Superior temporal gyrus (tissue), 1 donor: ENCODE data around the gene TRAPPC6A.

Experiments
- DNase-seq: peaks from one replicate; pipeline ENCODE4 v3.0.0-alpha.2; 2016; ENCODE audit errors: extremely low spot score

TRAPPC6A gene

DNA sequence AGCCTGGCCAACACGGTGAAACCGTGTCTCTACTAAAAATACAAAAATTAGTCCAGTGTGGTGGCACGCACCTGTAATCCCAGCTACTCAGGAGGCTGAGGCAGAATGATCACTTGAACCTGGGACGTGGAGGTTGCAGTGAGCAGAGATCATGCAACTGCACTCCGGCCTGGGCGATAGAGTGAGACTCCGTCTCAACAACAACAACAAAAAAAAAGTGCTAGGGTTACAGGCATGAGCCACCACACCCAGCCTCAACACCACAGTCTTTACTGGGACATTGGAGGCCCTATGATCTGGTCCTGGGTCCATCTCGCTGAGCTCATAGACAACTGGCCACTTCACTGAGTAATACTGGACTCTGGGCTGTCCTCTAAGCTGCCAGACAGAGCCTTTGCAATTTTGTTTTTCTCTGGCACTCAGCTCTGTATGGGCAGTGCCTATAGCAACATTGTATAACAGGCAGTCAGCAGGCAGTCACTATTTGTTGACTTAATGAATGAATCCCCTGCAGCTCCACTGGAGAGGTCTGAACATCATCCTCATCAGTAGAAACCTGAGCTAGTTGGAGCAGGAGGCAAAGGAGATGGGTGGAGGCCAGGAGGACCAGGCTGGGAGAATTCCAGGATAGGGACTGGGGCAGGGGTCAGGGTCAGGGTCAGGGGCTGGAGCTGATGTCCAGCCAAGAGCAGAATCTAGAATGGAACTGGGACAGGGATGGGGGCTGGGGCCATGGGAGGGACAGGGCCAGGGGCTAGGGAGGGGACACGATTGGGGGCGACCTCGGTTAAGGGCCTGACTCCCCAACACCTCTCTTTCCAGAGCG, 8.7 kb upstream of the TRAPPC6A start:
- no peak for DNase-seq

- DNase-seq: no peak
Observed at GRCh38 chr19:45184115-45184514, 6.1 kb upstream of the TRAPPC6A start.

DNA sequence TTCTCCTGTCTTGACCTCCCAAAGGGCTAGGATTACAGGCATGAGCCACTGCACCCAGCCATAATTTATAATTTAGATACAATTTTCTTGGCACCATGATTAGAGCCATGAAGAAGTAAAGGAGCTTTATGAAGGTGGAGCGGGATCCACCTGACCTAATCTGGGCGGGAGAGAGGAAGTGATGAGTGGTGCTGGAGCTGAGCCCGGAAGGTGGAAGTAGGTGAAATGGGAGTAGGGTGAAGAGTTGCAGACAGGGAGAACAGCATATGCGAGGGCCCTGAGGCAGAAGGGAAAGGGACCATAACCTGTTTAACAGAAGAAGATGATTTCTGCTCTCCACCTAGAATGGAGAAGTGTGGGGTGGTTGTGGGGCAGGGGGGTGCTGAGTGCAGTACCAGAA, 4.7 kb upstream of the TRAPPC6A start:
- no peak for DNase-seq

DNA sequence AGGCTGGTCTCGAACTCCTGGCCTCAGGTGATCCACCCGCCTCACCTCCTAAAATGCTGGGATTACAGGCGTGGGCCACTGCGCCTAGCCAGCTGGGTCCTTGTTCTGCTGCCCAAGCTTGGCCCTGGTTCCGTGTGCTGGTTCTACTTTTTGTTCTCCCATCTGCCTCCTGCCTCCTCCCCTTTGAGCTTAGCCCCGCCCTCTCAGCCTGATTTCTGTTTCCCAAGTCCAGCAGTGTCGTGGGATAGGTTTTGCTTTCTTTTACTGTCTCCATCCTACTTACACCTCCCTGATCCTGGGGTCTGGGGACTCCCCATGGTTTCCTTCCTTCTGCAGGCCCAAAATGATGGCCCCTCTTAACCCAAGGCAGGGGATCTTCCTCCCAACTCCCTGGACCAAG, 2.9 kb upstream of the TRAPPC6A start:
- DNase-seq: no peak

DNA sequence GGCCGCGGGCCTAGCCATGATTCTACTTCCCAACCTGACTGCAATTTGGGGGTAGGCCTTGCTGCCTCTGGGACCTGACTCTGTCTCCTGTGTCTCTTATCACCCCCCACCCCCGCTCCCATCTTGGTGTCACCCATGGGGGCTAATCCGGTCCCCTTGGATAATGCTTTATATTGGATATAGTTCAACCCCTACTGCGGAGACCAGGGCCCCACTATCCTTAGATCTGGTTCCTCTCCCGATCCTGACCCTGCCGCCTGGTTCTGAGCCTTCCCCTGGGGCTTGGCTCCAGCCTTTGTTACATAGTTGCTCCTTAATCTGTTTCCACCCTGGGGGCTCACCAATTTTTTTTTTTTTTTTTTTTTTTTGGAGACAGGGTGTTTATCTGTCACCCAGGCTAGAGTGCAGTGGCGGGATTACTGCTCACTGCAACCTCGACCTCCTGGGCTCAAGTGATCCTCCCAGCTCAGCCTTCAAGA, 1.9 kb upstream of the TRAPPC6A start:
- no peak for DNase-seq

- no peak for DNase-seq
Observed at GRCh38 chr19:45179072-45179891, 1.2 kb upstream of the TRAPPC6A start.

DNA sequence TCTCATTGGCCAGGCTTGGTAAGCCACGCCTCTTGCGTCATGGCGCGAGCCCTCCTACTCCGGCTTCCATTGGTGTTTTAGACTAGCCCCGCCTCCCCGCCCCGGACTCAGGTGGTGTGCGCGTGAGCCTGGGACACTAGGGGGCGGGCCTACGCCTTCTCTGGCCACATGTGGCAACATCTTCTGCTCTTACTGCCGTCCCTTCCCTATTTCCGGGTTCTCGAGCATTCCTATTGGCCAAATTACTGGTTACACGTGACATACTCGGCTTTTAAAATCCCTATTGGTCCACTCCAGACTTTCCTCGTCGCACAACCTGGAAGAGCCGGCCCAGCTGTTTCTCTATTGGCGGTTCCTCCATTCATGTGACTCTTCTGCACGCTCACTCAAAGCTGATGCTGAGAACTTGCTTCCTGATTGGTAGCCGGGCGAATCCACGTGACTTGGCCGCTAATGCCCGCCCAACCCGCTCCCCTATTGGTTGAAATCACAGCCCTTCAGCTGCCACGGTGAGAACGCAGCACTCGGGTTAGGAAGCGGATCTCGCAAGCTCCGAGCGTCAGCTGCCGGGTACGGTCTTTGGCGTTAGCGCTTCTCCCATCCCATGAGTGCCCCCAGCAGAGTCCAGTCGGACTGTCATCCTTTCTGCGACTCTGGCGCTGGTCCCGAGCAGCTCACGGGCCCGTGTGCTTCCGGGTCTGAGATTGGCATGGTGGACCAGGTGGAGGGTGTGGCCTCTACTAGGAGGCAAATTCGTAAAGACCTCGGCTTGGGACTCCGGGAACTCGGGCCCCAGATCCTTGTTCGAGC, 430 bp upstream of the TRAPPC6A start, which contains the start of gene BLOC1S3:
Gene BLOC1S3 (plus strand): TSS at position 523 of the 810 bp plus-strand sequence. CDS start 513 bp downstream, outside the sequence.
- peak; percentile 100 for DNase-seq

- no peak for DNase-seq
Observed at GRCh38 chr19:45175515-45176345, 2.3 kb downstream of the TRAPPC6A start.

GRCh38 chr19:45173816-45174215, 4.2 kb downstream of the TRAPPC6A start:
- DNase-seq: no peak

- DNase-seq: no peak
Observed at GRCh38 chr19:45172611-45173208, 5.3 kb downstream of the TRAPPC6A start.

DNA sequence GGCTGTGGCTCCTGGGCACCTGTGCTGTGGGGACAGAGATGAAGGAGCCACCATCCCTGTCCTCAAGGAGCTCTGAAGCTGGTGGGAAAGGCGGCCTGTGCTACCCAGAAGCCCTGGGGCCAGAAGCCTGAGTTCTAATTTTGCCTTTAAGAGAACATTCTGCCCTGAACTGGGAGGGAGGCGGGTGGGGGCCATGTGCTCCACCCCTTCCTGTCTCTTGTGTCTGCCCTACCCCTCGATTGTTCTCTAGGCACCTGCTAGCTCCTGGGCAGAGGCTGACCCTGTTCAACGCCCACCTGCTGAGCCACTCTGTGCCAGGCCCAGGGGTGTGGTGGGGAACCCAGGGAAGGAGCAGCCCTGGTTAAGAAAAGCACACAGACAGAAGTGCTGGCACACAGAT, 5.9 kb downstream of the TRAPPC6A start:
- DNase-seq: no peak

DNA sequence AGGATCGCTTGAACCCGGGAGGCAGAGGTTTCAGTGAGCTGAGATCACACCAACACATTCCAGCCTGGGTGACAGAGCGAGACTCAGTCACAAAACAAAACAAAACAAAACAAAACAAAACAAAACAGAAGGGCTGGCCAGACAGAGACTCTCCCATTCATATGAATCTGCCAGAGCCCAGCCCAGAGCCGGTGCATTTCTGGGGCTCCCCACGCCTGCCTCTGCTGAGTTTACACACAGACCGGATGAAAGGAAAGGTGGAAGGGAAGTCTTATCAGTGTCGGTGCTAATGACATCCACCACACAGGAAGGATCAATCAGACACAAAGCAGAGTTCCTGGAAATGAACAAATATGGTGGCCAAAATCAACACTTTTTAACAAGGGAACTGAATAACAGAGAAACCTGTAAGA, 6.8 kb downstream of the TRAPPC6A start:
- no peak for DNase-seq

GRCh38 chr19:45170146-45171106, 7.6 kb downstream of the TRAPPC6A start:
- DNase-seq: no peak

DNA sequence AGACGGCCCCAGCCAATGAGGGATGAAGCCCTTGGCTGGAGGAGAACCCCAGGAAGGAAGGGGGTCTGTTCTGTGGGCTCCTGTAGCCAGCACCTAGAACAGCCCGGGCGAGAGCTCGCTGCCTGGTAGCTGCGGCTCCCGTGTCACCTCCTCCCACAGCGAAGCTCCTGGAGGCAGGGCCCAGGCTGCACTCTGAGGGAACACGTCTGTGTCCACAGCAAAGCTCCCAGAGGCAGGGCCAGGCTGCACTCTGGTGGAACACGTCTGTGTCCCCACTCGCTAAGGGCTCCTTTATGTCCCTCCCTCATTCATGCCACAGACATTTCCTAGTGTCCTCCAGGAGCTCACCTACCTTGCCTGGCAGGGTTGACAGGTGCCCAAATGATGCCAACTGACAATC, 8.4 kb downstream of the TRAPPC6A start:
- DNase-seq: no peak

- no peak for DNase-seq
Observed at GRCh38 chr19:45168767-45169351, 9.2 kb downstream of the TRAPPC6A start.

DNA sequence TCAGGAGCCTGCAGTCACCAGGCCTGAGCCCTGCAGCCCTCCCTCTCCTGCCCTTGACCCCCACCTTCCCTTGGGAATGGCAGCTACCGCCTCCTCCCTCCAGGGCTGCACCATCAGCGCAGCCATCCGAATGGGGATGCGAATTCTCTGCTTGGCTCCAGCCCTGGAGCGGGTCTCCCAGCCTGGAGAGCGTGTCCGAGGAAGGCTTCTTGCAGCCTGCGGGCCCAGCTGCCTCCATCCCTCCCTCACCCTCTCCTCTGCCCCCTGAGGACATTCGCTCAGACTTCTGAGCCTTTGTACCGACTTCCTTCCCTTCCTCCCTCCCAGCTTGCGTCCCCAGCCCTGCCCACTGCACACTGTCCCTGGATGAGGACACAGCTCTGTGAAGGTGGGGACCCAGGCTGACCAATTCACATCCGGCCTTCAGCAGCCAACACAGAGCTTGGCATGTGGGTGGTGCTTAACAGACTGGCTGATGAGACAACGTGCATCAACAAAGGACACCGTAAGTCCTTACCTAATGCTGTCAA, 11.2 kb downstream of the TRAPPC6A start:
- DNase-seq: no peak

DNA sequence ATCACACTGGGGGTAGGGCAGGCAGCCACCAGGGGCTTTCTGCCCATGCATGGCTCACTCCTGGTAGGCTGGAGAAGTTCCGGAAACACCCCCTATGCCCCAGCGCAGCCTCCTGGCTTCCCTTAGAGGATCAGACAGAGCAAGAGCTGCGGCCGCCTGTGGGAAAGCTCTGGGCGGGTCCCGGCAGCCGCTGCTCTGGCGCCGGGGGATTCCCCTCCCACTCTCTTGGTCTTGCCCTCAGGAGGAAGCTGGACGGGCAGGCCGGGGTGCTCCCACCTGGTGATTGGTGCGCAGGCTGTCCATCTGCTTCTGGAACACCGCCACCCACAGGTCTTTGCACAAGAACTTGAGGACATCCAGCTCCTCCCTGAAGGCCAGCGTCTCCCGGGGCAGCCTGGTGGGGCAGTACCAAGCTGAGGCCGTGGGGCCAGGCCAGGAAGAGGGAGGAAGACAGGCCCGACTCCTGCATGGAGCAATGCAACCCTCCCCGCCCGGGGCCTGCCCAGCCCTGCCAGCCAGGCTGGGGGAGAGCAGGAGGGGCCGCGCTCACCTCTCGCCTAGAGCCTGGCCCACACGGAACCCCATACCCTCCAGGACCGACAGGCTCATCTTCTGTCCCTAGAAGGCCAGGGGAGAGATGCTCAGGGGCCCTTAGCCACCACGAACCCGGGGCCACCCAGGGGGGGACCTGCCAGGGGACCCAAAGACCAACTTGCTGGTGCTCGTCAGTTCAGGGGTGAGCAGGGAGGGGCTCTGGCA, 13.3 kb downstream of the TRAPPC6A start:
- no peak for DNase-seq
